NCI-H2227 (cell line): ENCODE measurements around the gene NEB.
"Not testable (repeated sequence)": the region's sequence is repeated elsewhere in the genome, so short reads cannot be mapped to it uniquely, and the experiment has no call there.

ENCODE experiments used
- DNase-seq: peaks from one replicate; lab custom pipeline; 2025; ENCODE audit not compliant: unreplicated experiment; lab: John Stamatoyannopoulos, UW

Gene NEB

GRCh38 chr2:151761687-151762086, 27.4 kb upstream of the NEB start:
- no peak for DNase-seq

DNA sequence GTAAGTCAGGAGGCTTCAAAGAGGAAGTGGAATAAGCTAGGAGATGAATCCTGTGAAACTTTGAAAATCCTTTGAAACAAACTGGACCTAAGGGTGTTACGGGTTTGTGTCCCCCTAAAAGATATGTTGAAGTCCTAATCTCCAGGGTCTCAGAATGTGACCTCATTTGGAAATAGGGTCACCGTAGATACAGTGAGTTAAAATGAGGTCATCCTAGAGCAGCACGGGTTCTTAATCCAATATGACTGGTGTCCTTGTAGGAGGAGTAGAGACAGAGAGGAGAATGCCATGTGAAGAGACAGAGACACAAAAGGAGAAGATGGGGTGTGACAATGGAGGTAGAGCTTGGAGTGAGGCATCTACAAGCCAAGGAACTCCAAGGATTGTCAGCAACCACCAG, 26.9 kb upstream of the NEB start:
- no peak for DNase-seq

- no peak for DNase-seq
Measured at GRCh38 chr2:151760139-151760650, 25.9 kb upstream of the NEB start.

DNA sequence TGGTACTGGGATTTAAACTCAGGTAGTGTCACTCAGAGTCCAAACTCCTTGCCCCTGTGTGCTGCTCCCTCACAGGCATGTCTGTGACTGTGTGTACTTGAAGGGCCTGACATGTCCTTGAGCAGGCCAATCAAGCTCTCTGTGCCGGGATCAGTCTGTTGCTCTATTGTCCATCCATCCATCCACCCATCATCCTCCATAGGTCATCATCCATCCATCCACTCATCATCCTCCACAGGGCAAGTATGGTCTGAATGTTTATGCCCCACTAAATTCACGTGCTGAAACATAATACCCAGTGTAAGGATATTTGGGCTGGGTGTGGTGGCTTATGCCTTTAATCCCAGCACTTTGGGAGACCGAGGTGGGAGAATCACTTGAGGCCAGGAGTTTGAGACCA, 24.5 kb upstream of the NEB start:
- DNase-seq, result no peak

- no peak for DNase-seq
Measured at GRCh38 chr2:151757861-151758260, 23.6 kb upstream of the NEB start.

- no peak for DNase-seq
Measured at GRCh38 chr2:151756820-151757219, 22.5 kb upstream of the NEB start.

DNA sequence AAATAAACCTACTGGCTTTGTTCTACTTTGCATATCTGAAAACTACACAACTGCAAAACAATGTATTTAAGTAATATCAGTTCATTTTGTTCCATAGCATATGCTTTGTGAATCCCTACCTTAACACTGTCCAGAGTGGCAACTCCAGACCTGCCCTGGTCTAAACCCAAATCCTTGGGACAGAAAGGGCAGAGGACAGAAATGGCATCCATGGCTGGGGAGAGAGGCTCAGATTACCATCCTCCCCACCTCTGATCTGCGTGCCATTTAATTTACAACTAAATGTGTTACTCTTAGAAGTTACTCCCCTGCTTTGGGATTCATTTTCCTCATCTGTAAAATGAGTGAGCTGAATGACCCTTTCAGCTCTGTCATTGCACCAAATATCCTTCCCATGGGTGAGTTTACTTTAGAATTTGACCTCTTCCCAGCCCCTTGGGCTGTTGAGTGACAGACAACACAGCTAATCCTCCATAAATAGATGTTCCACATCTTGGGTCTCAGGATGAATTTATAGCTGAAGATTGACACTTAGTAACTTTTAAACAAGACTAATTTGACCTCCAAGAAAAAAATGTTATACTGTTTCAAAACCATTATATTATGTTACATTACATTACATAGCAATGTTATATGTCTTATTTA, 20.1 kb upstream of the NEB start:
- DNase-seq, result no peak

GRCh38 chr2:151753540-151753939, 19.3 kb upstream of the NEB start:
- no peak for DNase-seq

GRCh38 chr2:151745261-151745660, 11.0 kb upstream of the NEB start:
- not testable (repeated sequence) for DNase-seq

DNA sequence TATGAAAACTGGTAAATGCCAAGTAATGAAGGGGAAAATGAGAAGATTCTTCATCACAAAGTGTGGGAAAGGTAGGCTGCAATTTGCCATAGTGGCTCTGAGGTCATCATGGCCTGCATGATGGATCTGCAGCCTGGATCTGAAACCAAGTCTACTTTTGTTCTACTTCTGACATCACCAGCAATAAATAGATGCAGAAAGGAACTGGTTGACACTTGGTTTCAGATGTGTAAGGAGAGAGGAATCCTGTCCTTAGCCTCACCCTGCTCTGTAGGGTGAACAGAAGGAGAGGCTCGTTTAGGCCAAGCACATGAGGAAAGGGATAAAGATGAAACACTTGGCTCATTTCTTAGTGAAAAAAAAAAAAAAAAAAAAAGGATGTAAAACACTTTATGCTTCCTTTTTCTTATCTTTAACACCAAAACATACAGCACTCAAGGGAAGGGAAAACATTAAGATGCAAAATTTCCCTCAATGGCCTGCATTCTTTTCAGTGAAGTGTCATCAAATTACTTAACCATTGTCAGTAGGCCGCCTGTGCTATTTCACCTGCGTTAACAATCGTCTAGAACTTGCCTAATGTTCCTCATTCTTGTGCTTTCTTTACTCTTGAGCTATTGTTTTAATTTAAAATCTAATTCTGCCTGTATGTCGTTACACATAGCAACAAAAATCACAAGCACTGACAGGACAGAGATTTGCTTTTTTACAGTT, 3.9 kb downstream of the NEB start:
- DNase-seq, result no peak

- no peak for DNase-seq
Measured at GRCh38 chr2:151729837-151730236, 4.4 kb downstream of the NEB start.

DNA sequence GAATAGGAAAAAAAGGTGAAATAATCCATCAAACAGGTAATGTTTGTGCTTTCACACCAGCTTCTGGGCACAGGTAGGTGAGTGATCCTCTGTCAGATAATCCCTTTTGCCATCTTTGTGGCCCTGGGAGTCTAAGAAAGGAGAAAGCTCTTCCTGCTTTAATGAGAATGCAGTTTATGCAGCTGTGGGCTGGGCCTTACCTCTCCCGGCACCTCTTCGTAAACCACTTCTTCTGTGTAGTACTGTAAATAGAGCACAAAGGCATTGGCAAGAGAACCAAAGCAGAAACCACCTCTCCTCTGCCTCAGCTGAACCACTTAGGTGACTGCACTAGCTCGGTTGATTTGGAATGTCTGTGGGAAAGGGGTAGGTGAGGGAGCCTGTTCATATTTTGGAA, 4.9 kb downstream of the NEB start:
- no peak for DNase-seq

DNA sequence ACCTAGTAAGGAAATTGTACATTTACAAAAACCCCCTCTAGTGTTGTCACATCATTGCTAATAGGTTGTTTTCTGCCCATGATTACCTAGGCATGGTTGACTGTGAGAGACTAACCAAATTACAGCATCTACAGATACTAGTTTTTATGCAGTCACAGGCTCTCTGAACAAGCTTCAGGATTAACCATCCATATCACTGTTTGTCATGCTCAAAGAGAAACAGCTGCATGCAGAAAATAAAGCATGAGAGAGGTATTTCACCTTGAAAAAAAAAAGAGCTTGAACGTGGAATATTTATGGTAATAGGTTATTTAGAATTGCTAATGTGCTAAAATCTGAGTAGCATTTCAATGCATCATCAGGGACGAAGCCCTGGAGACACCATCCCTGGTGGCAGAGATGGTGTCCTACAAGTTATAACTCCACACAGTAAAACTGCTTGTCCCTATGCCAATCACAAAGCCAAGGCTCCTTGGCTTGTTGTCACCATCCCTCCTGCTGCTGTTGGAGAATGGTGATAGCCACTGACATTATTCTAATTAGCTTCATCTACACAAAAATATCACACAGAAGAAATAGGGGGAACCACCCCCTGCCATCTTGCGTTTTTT, 5.4 kb downstream of the NEB start:
- DNase-seq, result no peak

DNA sequence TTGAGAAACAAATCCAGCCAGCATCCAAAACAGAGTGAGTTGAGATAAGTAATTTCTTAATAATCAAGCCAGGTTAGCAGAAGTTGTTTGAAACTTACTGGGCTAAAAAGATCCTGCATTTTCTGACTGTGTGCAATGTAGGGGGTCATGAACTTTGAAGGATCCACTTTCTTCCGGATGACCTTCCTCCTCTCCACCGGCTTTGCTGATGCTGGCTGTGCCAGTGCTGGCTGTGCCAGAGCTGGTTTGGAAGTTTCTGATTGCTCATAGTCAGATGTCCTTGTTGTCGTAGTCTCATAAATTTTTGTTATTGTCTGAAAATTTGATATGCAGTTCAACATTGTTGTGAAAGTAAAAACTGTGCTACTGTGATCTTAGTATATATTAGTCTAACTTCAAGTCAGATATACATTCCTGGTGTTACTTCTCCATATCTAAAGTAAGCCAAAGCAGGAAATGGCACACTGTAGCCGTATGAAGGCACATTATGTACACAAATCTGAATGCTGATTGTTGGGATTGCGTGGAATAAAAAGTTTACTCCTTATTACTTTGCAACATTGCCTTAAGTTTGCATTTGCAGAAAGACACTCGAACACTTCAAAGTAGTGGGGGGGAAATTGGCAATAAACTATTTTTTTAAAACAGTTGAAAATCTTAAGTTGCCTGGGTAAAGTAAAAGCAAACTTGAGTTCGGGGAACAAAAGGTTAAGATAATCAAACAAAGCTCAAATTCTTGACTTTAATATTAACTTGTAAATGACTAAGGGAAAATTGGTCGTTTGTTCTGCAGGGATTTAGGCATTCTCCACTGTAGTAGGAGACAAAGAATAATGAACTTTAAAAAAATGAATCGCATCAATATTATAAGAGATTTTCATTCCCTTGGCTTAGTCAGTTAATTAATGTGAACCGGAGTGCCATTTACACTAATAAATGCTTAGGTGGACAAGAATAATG, 6.4 kb downstream of the NEB start:
- no peak for DNase-seq

- no peak for DNase-seq
Measured at GRCh38 chr2:151721161-151721560, 13.1 kb downstream of the NEB start.

DNA sequence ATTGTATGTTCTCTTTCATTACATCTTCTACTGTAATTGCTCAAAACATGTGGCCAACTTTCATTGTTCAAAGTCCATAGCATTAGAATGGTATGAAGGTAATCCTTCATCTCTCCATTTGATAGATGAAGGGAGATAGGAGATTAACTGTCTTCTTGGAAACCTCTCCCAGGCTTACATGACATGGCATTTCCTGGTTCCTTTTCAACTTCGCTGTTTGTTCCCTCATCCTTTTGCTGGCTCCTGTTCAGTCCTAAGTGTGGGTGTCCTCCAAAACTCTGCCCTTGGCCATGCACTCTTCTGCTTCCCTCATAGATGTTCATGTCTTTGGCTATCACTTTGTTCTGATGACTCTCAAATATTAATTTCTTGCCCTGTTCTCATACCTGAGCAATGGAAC, 13.8 kb downstream of the NEB start:
- no peak for DNase-seq

GRCh38 chr2:151718796-151719195, 15.5 kb downstream of the NEB start:
- DNase-seq, result no peak

DNA sequence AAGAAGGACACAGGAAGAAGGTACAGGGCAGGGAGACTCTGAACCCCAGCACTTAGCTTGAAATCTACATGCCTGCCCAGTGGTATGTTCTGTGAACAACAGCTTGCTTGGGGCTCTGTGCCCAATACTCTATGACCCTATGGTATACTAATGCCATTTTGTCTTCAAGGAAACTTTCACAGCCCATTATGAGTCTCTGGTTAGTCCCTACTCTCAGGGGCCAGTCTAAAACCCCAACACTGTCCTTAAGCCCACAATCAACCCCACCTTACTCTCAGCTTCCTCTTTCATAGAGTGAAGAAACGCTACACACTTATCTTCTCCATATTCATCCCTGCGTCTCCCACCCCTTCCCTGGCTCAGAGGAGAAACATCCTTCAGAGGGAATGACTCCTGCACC, 16.0 kb downstream of the NEB start:
- DNase-seq, result no peak

DNA sequence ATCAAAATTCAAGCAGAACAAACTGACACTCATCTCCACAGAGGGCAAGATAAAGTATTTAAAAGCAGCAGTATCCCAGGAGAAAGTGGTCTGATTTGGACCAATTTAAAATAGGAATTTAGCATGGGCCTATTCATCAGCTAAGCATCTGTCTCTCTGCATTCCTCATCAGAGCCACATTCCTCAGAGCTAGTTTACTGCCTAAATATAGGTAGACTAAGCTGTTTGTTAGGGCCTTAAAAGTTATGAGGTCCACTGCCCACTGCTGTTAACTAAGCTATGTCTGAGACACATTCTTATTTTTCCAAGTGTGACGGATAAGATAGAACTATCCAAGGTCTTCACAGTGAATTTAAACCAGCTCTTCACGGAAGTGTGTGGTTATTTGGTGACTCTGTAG, 17.6 kb downstream of the NEB start:
- DNase-seq, result no peak

- no peak for DNase-seq
Measured at GRCh38 chr2:151713291-151713903, 20.9 kb downstream of the NEB start.

- no peak for DNase-seq
Measured at GRCh38 chr2:151711025-151711424, 23.3 kb downstream of the NEB start.
